Measurements from ENCODE around the gene TMEFF2.

GRCh38 chr2:192051533-192051932 is 143.2 kb downstream of the TMEFF2 start:
- no peak for TF ChIP-seq POLR2A (IDR thresholded peaks at IDR 0.05)
- TF ChIP-seq CTCF (IDR thresholded peaks at IDR 0.05) = no peak
